Measurements from ENCODE around the gene ADAP2.

GRCh38 chr17:30942308-30943079 lies 20.7 kb downstream of the ADAP2 start:
- TF ChIP-seq, protein P1, sequence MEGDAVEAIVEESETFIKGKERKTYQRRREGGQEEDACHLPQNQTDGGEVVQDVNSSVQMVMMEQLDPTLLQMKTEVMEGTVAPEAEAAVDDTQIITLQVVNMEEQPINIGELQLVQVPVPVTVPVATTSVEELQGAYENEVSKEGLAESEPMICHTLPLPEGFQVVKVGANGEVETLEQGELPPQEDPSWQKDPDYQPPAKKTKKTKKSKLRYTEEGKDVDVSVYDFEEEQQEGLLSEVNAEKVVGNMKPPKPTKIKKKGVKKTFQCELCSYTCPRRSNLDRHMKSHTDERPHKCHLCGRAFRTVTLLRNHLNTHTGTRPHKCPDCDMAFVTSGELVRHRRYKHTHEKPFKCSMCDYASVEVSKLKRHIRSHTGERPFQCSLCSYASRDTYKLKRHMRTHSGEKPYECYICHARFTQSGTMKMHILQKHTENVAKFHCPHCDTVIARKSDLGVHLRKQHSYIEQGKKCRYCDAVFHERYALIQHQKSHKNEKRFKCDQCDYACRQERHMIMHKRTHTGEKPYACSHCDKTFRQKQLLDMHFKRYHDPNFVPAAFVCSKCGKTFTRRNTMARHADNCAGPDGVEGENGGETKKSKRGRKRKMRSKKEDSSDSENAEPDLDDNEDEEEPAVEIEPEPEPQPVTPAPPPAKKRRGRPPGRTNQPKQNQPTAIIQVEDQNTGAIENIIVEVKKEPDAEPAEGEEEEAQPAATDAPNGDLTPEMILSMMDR (IDR thresholded peaks at IDR 0.05), result no peak
- no peak for TF ChIP-seq POLR2A (IDR thresholded peaks at IDR 0.05)
